Transverse colon (tissue), 3 donors: ENCODE data around the gene RWDD1.

Source experiments
- CTCF ChIP-seq, 5 experiments: fragments of 200-600 bp in 3 of 5; fragments of 450-650 bp in 2 of 5; sonication (generic) in 3 of 5; IDR thresholded peaks; 1 replicate in 2 of 5; 2 replicates in 3 of 5; pipeline ENCODE4 v1.5.1; 2016 to 2017; ENCODE audit warnings: antibody characterized with exemption in 5 of 5, inconsistent platforms in 3 of 5, mild to moderate bottlenecking in 2 of 5, moderate library complexity in 1 of 5
- EP300 ChIP-seq: sonication (generic); formaldehyde crosslinking; IDR thresholded peaks from one replicate; pipeline ENCODE4 v1.6.1; 2017; ENCODE audit warnings: antibody characterized with exemption, low read depth
- POLR2A ChIP-seq: fragments of 450-650 bp; IDR thresholded peaks from one replicate; pipeline ENCODE4 v1.6.1; 2016; ENCODE audit warnings: antibody characterized with exemption, mild to moderate bottlenecking, moderate library complexity

DNA sequence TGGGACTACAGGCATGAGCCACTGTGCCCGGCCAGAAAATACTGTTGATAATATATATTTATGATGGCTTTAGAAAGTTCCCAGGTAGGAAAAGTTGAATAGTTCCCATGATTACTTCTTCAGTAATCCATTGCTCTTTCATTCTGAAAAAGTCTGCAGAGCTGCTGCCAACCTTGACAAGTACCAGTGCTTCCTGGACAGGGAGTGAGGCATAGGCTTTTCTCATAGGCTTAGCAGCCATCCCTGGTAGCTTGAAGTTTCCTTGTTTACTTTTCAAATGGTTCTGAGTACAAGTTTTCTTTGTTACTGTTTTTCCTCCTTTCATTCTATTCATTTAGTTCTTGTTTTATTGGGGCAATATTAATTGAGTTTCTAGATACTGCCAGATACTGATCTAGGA lies 7.8 kb downstream of the RWDD1 start:
- no peak for TF ChIP-seq POLR2A
- no peak for TF ChIP-seq CTCF (IDR thresholded peaks at IDR 0.05)
- TF ChIP-seq EP300 = no peak
